NCI-H1436 (cell line): Measurements from ENCODE around the gene RAB1A.
A peak's percentile ranks its signal among the peaks of the same experiment; 100 is the strongest.
"Not testable (repeated sequence)": the region's sequence is repeated elsewhere in the genome, so short reads cannot be mapped to it uniquely, and the experiment has no call there.

Experiments used
- DNase-seq: peaks from one replicate; lab custom pipeline; 2025; lab: John Stamatoyannopoulos, UW

The RAB1A gene

GRCh38 chr2:65129826-65130663, at the start of gene RAB1A:
TSS of gene RAB1A (minus strand) at chr2:65130106. CDS start at chr2:65129915, 191 bp downstream.
- DNase-seq, result peak; percentile 99

DNA sequence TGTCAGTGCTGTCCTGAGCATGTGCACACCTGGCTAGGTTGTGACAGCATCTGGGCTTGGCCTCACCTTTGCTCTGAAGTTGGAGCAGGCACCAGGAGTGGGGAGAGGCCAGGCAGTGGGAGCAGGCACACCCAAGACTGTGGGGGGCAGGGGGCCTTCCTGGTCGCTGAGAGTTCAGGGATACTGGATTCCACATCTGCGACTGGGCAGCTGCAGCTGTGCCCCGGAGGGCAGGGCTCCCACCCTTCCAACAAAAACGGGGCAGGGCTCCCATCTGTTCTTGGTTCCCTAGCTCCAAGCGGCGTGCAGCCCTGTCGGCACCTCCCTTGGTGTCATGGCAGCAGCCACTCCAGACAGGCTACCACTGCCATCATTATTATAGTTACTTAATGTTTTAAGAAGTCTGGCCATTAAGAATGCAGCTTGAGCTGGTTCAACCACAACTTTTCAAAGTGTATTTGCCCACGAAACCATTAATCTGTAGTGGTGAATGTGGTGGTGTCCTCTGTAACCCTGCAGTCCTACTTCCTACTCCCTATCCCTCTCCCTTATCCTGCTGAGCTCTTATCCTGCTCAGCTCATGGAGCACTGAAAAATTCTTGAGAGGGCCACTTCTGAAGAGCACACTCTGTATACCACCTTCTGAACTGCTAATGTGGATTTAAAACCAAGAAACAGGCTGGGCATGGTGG, 48.0 kb upstream of the RAB1A start:
- no peak for DNase-seq

GRCh38 chr2:65175894-65176530, 46.1 kb upstream of the RAB1A start:
- no peak for DNase-seq

DNA sequence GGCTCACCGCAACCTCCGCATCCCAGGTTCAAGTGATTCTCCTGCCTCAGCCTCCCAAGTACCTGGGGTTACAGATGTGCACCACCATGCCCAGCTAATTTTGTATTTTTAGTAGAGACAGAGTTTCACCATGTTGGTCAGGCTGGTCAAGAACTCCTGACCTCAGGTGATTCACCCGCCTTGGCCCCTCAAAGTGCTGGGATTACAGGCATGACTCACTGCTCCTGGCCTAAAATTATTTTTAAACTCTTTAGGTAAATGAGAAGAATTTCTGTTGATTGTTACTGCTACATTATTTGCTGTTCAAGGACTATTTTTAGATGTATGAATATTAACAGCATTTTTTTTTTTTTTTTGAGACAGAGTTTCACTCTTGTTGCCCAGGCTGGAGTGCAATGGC, 44.1 kb upstream of the RAB1A start:
- not testable (repeated sequence) for DNase-seq

DNA sequence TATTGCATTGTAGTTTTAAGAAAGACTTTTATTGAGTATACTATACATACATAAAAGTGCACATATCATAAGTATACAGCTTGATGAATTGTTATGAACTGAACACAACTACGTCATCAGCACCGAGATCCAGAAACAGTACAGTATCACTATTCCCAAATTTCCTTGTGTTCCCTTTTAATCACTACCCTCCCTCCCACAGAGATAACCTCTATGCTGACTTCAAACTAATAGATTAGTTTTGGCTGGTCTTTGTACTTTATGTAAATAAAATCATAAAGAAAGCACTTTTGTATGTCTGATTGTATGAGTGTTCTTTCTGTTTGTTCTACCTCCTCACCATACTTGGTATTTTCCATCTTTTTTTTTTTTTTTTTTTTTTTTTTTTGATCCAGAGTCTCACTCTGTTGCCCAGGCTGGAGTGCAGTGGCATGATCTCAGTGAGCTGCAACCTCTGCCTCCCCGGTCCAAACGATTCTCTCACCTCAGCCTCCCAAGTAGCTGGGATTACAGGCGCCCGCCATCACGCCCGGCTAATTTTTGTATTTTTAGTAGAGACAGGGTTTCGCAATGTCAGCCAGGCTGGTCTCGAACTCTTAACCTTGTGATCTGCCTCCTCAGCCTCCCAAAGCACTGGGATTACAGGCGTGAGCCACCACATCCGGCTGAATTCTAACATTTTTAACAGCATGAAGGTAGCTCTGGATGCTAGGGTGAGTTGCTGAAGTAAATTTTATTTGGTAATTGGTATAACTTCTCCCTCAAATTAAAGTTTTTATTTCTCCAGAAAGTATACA, 43.3 kb upstream of the RAB1A start:
- no peak for DNase-seq

DNA sequence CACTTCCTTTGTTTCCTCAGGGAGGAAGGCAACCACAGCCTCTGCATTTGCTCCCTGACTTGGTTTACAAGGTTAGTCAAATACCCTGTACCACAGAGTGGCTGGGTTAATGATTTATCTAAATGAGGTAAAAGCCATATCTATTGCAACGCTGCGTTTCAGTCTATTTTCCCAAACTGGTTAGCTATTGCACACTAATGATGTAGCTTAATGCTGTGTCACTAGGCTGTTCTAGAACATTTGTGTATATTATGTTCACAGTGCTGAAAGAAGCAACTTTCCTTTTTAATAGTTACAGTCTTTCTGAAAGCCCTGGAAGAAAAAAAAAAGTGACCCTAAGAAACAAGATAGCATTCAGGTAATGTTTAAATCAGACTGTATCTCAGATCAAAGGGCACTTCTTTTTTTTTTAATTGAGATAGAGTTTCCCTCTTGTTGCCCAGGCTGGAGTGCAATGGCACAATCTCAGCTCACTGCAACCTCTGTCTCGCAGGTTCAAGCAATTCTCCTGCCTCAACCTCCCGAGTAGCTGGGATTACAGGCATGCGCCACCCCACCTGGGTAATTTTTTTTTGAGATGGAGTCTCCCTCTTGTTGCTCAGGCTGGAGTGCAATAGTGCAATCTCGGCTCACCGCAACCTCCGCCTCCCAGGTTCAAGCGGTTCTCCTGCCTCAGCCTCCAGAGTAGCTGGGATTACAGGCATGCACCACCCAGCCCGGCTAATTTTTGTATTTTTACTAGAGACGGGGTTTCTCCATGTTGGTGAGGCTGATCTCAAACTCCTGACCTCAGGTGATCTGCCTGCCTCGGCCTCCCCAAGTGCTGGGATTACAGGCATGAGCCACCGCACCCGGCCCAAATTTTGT, 40.9 kb upstream of the RAB1A start:
- DNase-seq, result not testable (repeated sequence)

DNA sequence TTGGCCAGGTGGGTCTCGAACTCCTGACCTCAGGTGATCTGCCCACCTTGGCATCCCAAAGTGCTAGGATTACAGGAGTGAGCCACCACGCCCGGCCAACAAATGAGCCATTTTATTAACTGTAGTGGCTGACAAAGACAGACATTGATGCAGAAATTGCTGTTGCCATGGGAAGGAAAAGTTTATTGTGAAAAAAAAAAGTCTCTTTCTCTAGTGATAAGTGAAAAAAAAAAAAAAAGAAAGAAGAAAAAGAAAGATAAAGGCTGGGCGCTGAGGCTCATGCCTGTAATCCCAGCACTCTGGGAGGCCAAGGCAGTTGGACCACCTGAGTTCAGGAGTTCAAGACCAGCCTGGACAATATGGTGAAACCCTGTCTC, 39.8 kb upstream of the RAB1A start:
- no peak for DNase-seq

DNA sequence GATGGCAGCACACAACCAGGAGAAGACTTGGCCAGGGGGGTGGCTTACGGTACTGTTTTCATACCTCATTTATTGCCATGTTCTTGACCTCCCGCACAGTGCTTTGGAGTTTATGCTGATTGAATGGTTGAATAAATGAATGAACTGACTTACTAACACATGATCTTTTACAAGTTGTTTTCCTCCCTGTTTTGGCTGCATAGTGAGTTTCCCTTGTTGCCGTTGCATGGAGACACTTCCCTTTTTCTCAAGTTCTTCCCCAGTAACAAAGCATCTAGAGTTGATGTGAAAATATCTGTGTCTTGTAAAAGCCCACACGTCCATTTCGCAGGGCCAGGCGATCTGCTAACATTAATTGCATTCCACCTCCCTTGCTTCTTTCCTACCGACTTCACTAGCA, 35.7 kb upstream of the RAB1A start:
- DNase-seq, result no peak

GRCh38 chr2:65164426-65164891, 34.6 kb upstream of the RAB1A start:
- no peak for DNase-seq

DNA sequence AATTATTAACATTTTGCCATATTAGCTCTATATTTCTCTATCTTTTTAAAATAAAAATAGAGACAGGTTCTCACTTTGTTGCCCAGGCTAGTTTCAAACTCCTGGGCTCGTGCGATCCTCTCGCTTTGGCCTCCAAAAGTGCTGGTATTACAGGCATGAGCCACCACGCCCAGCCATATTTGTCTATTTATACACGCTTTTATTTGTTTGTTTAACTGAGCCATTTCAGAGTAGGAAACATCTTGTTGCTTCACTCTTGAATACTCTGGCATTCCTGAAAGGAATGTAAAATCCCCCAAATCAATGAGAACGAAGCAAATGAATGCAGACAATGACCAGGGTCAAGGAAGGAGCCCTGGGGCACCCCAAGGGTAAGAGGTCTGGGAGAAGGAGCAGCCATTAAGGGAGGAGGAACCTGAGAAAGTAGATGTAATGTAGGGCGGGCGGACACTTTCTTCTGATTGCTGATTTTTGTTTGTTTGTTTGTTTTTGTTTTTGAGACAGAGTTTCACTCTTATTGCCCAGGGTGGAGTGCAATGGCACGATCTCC, 31.7 kb upstream of the RAB1A start:
- no peak for DNase-seq

DNA sequence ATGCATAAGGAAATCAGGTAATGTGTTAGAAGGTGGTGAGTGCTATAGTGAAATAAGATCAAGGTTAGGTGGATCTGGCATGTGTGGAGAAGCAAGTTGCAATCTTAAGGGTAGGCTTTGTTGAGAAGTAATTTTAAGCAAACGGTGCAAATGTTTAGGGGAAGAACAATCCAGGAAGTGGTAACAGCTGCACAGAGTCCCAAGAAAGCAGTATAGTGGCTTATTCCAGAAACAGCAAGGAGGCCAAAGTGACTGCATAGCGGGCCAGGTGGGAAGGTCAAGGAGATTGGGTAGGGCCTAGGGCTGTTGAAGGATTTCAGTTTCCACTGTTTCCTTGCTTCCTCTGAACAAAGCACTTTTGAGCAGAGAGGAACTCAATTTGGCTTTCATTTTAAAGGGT, 30.0 kb upstream of the RAB1A start:
- DNase-seq, result no peak

DNA sequence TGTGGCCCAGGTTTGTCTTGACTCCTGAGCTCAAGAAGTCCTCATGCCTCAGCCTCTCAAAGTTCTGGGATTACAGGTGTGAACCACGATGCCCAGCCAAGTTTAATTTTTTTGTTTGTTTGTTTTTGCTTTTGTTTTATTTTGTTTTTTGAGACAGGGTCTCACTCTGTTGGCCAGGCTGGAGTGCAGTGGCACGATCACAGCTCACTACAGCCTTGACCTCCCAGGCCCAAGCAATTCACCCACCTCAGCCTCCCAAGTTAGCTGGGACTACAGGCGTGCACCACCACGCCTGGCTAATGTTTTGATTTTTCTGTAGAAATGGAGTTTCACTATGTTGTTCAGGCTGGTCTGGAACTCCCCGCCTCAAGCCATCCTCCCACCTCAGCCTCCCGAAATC, 29.4 kb upstream of the RAB1A start:
- no peak for DNase-seq

DNA sequence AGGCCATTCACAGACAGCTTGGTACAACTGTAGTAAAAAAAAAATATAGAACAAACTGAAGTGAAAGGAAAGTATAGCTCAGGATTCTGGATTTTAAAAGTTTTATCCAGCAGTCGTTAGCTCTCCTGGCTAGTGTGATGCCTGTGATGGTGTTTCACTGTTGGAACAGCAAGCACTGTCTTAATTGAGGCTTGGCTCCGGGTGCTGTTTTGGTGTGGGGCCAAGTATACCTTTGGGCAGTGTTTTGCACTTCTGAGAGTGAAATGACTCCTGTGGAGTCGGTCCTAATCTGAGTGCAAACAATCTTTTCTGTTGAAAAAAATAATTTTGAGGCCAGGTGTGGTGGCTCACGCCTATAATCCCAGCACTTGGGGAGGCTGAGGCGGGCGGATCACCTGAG, 28.7 kb upstream of the RAB1A start:
- DNase-seq, result no peak

- not testable (repeated sequence) for DNase-seq
Measured at GRCh38 chr2:65157856-65158255, 27.9 kb upstream of the RAB1A start.

GRCh38 chr2:65156041-65156440, 26.1 kb upstream of the RAB1A start:
- no peak for DNase-seq

DNA sequence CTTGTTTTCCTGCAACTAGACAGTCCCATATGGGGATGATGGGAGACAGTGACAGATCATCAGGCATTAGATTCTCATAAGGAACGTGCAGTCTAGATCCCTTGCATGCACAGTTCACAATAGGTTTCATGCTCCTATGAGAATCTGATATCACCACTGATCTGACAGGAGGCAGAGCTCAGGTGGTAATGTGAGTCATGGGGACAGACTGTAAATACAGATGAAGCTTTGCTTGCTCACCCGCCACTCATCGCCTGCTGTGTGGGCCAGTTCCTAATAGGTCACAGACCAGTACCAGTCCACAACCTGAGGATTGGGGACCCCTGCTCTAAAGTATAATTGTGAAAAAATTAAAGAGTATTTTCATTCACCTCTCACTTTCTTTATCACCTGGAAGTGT, 23.6 kb upstream of the RAB1A start:
- no peak for DNase-seq

DNA sequence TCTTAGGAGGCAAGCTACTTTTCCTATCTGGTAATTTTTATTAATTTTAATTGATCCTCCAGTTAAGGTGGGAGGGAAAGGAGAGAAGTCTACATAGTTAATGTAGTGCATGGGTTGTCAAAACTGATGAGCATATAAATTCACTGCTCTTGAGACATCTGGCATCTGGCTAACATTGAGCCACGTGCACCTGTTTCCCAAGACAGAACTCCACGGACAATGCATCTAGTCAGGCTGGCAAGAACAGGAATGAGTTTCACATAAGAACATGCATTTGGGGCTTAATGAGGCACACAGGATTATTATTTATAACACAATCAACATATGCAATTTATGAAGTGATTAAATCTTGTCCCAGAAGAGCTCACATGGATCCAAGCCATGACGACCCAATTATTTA, 16.2 kb upstream of the RAB1A start:
- DNase-seq, result no peak

DNA sequence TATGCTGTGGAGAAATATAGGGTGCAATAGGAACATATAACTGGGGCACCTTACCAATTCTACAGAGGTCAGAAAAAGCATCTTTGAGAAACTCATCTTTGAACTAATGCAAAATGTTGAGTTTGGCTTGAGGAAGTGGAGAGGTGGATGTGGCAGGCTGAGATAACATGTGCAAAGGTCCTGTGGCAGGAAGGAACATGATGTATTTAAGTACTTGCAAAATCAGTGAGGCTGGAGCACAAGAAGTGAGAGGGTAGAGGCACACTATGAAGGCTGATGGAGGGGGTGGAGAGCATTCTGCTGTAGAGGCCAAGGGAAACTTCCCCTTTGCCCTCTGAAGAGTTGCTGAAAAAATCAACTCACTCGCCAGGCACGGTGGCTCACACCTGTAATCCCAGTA, 14.7 kb upstream of the RAB1A start:
- no peak for DNase-seq

GRCh38 chr2:65142515-65142914, 12.6 kb upstream of the RAB1A start:
- no peak for DNase-seq

GRCh38 chr2:65137197-65137775, 7.4 kb upstream of the RAB1A start:
- DNase-seq, result no peak
